Breast epithelium (tissue), 3 donors: ENCODE results near the gene KLHL29.

Experiments used
- POLR2AphosphoS5 ChIP-seq, 3 donors: sonication (generic); formaldehyde crosslinking; IDR thresholded peaks; one replicate each; pipeline ENCODE4 v1.6.1; 2017; ENCODE audit warnings: antibody characterized with exemption in 3 of 3
- TF ChIP-seq, protein P1 (sequence below), 3 donors: fragments of 450-650 bp; IDR thresholded peaks; one replicate each; pipeline ENCODE4 v1.5.1; 2016 to 2017; ENCODE audit warnings: antibody characterized with exemption in 3 of 3, mild to moderate bottlenecking in 3 of 3, moderate library complexity in 3 of 3

DNA sequence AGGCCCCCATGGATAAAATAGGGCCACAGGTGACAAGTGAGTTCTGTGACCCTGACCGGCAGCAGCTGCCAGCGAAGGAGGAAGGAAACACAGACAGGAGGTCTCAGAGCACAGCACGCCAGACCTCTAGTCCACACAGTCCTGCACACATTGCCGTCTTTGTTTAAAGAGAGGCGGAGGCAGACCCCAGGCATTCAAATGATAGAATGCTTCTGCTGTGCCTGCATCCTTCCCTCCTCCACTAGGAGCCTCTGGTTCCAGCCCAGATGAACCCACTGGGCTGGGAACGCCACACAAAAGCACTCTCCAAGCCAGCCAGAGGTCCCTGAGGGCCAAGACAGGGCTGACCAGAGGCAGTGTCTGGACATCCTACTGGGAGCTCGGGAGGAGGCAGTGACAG, 118.7 kb downstream of the KLHL29 start:
- TF ChIP-seq, protein P1, sequence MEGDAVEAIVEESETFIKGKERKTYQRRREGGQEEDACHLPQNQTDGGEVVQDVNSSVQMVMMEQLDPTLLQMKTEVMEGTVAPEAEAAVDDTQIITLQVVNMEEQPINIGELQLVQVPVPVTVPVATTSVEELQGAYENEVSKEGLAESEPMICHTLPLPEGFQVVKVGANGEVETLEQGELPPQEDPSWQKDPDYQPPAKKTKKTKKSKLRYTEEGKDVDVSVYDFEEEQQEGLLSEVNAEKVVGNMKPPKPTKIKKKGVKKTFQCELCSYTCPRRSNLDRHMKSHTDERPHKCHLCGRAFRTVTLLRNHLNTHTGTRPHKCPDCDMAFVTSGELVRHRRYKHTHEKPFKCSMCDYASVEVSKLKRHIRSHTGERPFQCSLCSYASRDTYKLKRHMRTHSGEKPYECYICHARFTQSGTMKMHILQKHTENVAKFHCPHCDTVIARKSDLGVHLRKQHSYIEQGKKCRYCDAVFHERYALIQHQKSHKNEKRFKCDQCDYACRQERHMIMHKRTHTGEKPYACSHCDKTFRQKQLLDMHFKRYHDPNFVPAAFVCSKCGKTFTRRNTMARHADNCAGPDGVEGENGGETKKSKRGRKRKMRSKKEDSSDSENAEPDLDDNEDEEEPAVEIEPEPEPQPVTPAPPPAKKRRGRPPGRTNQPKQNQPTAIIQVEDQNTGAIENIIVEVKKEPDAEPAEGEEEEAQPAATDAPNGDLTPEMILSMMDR (IDR thresholded peaks at IDR 0.05), result no peak
- no peak for TF ChIP-seq POLR2AphosphoS5 (IDR thresholded peaks at IDR 0.05)
